Neutrophil (primary cell): ENCODE results near the gene SOX18.
A peak's percentile ranks its signal among the peaks of the same experiment; 100 is the strongest.

Source experiments
- H3K27ac ChIP-seq: fragments of 200-600 bp; sonication (generic); 2 replicates; pipeline ENCODE4 v1.5.1; 2016; ENCODE audit warnings: mild to moderate bottlenecking, moderate library complexity
- H3K27me3 ChIP-seq: fragments of 200-600 bp; sonication (generic); 2 replicates; pipeline ENCODE4 v1.6.0; 2016; ENCODE audit warnings: mild to moderate bottlenecking
- H3K36me3 ChIP-seq: fragments of 200-600 bp; sonication (generic); 2 replicates; pipeline ENCODE4 v1.5.1; 2017
- H3K4me1 ChIP-seq, 2 experiments: fragments of 200-600 bp in 1 of 2; sonication (generic) in 1 of 2; 1 replicate in 1 of 2; 2 replicates in 1 of 2; pipeline versions ENCODE4 v1.5.1 to v1.6.1; 2013 to 2016; ENCODE audit warnings: low read depth in 1 of 2, low read length in 1 of 2, mild to moderate bottlenecking in 1 of 2, moderate library complexity in 1 of 2; ENCODE audit not compliant: control insufficient read depth in 1 of 2, insufficient read depth in 1 of 2
- H3K4me3 ChIP-seq, 2 experiments: fragments of 200-600 bp in 1 of 2; sonication (generic) in 1 of 2; 1 replicate in 1 of 2; 2 replicates in 1 of 2; pipeline ENCODE4 v1.5.1; 2013 to 2016; ENCODE audit warnings: low read depth in 1 of 2, low read length in 1 of 2, mild to moderate bottlenecking in 1 of 2, moderate library complexity in 1 of 2
- H3K9me3 ChIP-seq: fragments of 200-600 bp; sonication (generic); 2 replicates; pipeline ENCODE4 v1.5.1; 2016
- CTCF ChIP-seq: fragments of 200-600 bp; sonication (generic); IDR thresholded peaks from 2 replicates; pipeline ENCODE4 v1.5.1; 2016; ENCODE audit warnings: antibody characterized with exemption

Gene SOX18

GRCh38 chr20:64047046-64047389 is 2.4 kb downstream of the SOX18 start:
- H3K27ac ChIP-seq: no peak overlapping the region
- H3K36me3 ChIP-seq: no peaks in the 10 kb centered on the region
- H3K9me3 ChIP-seq: no peaks in the 10 kb centered on the region
- TF ChIP-seq CTCF: no peak
- H3K27me3 ChIP-seq: peaks cover 99% of the 10 kb centered on the region
- H3K4me3 ChIP-seq: no peak overlapping the region
- H3K4me1 ChIP-seq: peaks cover 4 to 16% of the 10 kb centered on the region in 2 experiments

- Histone ChIP-seq H3K27me3 (peaks cover 99% of the 10 kb centered on the region), H3K36me3 (no peaks in the 10 kb centered on the region), H3K9me3 (no peaks in the 10 kb centered on the region), H3K4me1 (peaks cover 12 to 24% of the 10 kb centered on the region in 2 experiments), H3K27ac (no peak overlapping the region), H3K4me3 (no peak overlapping the region)
- TF ChIP-seq CTCF: no peak
Measured at GRCh38 chr20:64045346-64046011, 4.0 kb downstream of the SOX18 start.

- H3K27ac ChIP-seq: no peak overlapping the region
- no peak for TF ChIP-seq CTCF
- H3K4me1 ChIP-seq: peaks cover 12 to 19% of the 10 kb centered on the region in 2 experiments
- no peaks in the 10 kb centered on the region for H3K36me3 ChIP-seq
- H3K4me3 ChIP-seq: no peak overlapping the region
- no peaks in the 10 kb centered on the region for H3K9me3 ChIP-seq
- H3K27me3 ChIP-seq: peaks cover 99% of the 10 kb centered on the region
Measured at GRCh38 chr20:64044484-64045247, 4.8 kb downstream of the SOX18 start.

GRCh38 chr20:64043768-64044167 is 5.7 kb downstream of the SOX18 start:
- no peak overlapping the region for H3K4me3 ChIP-seq
- no peak overlapping the region for H3K27ac ChIP-seq
- no peaks in the 10 kb centered on the region for H3K36me3 ChIP-seq
- H3K9me3 ChIP-seq: no peaks in the 10 kb centered on the region
- no peak for TF ChIP-seq CTCF
- peaks cover 17 to 24% of the 10 kb centered on the region in 2 experiments for H3K4me1 ChIP-seq
- H3K27me3 ChIP-seq: peaks cover 99% of the 10 kb centered on the region

- Histone ChIP-seq H3K4me1 (peaks cover 22 to 36% of the 10 kb centered on the region in 2 experiments), H3K27me3 (peaks cover 99% of the 10 kb centered on the region), H3K4me3 (peak overlapping the region; percentile 57 to 81), H3K9me3 (no peaks in the 10 kb centered on the region), H3K27ac (no peak overlapping the region), H3K36me3 (no peaks in the 10 kb centered on the region)
- TF ChIP-seq CTCF: no peak
Measured at GRCh38 chr20:64042054-64042781, 7.2 kb downstream of the SOX18 start.
